Astrocyte of the hippocampus (primary cell): ENCODE measurements around the gene CCDC148.
"Not testable (repeated sequence)": the region's sequence is repeated elsewhere in the genome, so short reads cannot be mapped to it uniquely, and the experiment has no call there.

Source experiments
- DNase-seq: peaks from one replicate; pipeline ENCODE4 v3.0.0; 2011; ENCODE audit warnings: low read depth, low spot score

Gene CCDC148

GRCh38 chr2:158297120-158297519 is 159.4 kb downstream of the CCDC148 start:
- no peak for DNase-seq

- no peak for DNase-seq
Measured at GRCh38 chr2:158293722-158294121, 162.8 kb downstream of the CCDC148 start.

- no peak for DNase-seq
Measured at GRCh38 chr2:158291544-158292180, 164.9 kb downstream of the CCDC148 start.

- DNase-seq, result no peak
Measured at GRCh38 chr2:158290225-158290624, 166.3 kb downstream of the CCDC148 start.

- no peak for DNase-seq
Measured at GRCh38 chr2:158276619-158277471, 179.7 kb downstream of the CCDC148 start.

- DNase-seq, result no peak
Measured at GRCh38 chr2:158273791-158274190, 182.8 kb downstream of the CCDC148 start.

GRCh38 chr2:158270536-158270935 is 186.0 kb downstream of the CCDC148 start:
- no peak for DNase-seq

- no peak for DNase-seq
Measured at GRCh38 chr2:158269143-158269542, 187.4 kb downstream of the CCDC148 start.

- no peak for DNase-seq
Measured at GRCh38 chr2:158266111-158266510, 190.4 kb downstream of the CCDC148 start.

- no peak for DNase-seq
Measured at GRCh38 chr2:158255257-158255656, 201.3 kb downstream of the CCDC148 start.

- DNase-seq, result peak; percentile 11
Measured at GRCh38 chr2:158253170-158253569, 203.4 kb downstream of the CCDC148 start.

- DNase-seq, result no peak
Measured at GRCh38 chr2:158251356-158251755, 205.2 kb downstream of the CCDC148 start.

GRCh38 chr2:158243392-158243791 is 213.2 kb downstream of the CCDC148 start:
- no peak for DNase-seq

GRCh38 chr2:158242280-158242679 is 214.3 kb downstream of the CCDC148 start:
- no peak for DNase-seq

- no peak for DNase-seq
Measured at GRCh38 chr2:158240975-158241374, 215.6 kb downstream of the CCDC148 start.

- DNase-seq, result no peak
Measured at GRCh38 chr2:158239271-158239670, 217.3 kb downstream of the CCDC148 start.

GRCh38 chr2:158234497-158234896 is 222.1 kb downstream of the CCDC148 start:
- no peak for DNase-seq

- peak; percentile 11 for DNase-seq
Measured at GRCh38 chr2:158232476-158232875, 224.1 kb downstream of the CCDC148 start.

- DNase-seq, result no peak
Measured at GRCh38 chr2:158228943-158229508, 227.5 kb downstream of the CCDC148 start.

GRCh38 chr2:158223066-158223465 is 233.5 kb downstream of the CCDC148 start:
- DNase-seq, result not testable (repeated sequence)

- no peak for DNase-seq
Measured at GRCh38 chr2:158221063-158222020, 235.2 kb downstream of the CCDC148 start.

- no peak for DNase-seq
Measured at GRCh38 chr2:158217593-158217992, 239.0 kb downstream of the CCDC148 start.
